ENCODE measurements around the gene CPEB3. TPM values are rescaled to one million over a fixed set of nuclear protein-coding genes. Genes with fewer than 3 reads are reported as not detected.

Gene CPEB3
- total and polyA plus RNA-seq, 10 donors, result 1.0 to 10.1 (median 7.3) TPM

- Histone ChIP-seq H3K36me3 (peaks cover 0 to 5% (median 0%) of the 10 kb centered on the region in 6 donors), H3K4me1 (peaks cover 17 to 78% (median 58%) of the 10 kb centered on the region in 6 donors), H3K27ac (peak overlapping the region; percentile 58 to 97 (median 90)), H3K27me3 (replicated peaks in 1 of 7) (no peaks in the 10 kb centered on the region), H3K4me3 (peak overlapping the region; percentile 57 to 92 (median 76)), H3K9me3 (no peaks in the 10 kb centered on the region)
- peak; percentile 90 for DNase-seq
- 1 to 4% (median 2%) methylated on average over 52 to 69 of the region's 69 CpGs for WGBS, 5 donors
- TF ChIP-seq POLR2AphosphoS5 (IDR thresholded peaks at IDR 0.05), result peak in 2 of 3 donors; percentile 51 to 57
- TF ChIP-seq POLR2A (IDR thresholded peaks at IDR 0.05), result no peak
- TF ChIP-seq CTCF (IDR thresholded peaks at IDR 0.05 in 8 of 11, conservative IDR thresholded peaks at IDR 0.05 in 3 of 11), result no peak
- intact Hi-C loops (cut with DNase I; ENCODE audit: low total_unique reads), result loop anchor here (10.0 kb wide), 1 partner anchor 55 kb away; the partner anchor contains the start of genes CPEB3 and MARCHF5
These were observed 51.1 kb downstream of the CPEB3 start for GRCh38 chr10:92239600-92240288.

- TF ChIP-seq POLR2A (IDR thresholded peaks at IDR 0.05), result no peak
- H3K9me3 ChIP-seq, result no peaks in the 10 kb centered on the region
- peak overlapping the region in 7 of 8 donors; percentile 87 to 97 (median 93) for H3K27ac ChIP-seq
- peaks cover 17 to 77% (median 58%) of the 10 kb centered on the region in 6 donors for H3K4me1 ChIP-seq
- H3K36me3 ChIP-seq, result peaks cover 0 to 11% (median 0%) of the 10 kb centered on the region in 6 donors
- H3K4me3 ChIP-seq, result peak overlapping the region; percentile 57 to 92 (median 76)
- WGBS, 5 donors, result 43 to 63% (median 58%) methylated on average over 24 to 27 of the region's 27 CpGs
- intact Hi-C loops (cut with DNase I; ENCODE audit: low total_unique reads), result loop anchor here (10.0 kb wide), 1 partner anchor 56 kb away; the partner anchor contains the start of genes CPEB3 and MARCHF5
- H3K27me3 ChIP-seq (replicated peaks in 1 of 7), result no peaks in the 10 kb centered on the region
- no peak for DNase-seq
These were observed 51.7 kb downstream of the CPEB3 start for GRCh38 chr10:92239151-92239599.

GRCh38 chr10:92238586-92239098, 52.2 kb downstream of the CPEB3 start:
- H3K27ac ChIP-seq, result peak overlapping the region in 5 of 8 donors; percentile 88 to 97 (median 93)
- H3K27me3 ChIP-seq (replicated peaks in 1 of 7), result no peaks in the 10 kb centered on the region
- H3K9me3 ChIP-seq, result no peaks in the 10 kb centered on the region
- no peak for DNase-seq
- intact Hi-C loops (cut with DNase I; ENCODE audit: low total_unique reads), result loop anchor here (10.0 kb wide), 1 partner anchor 56 kb away; the partner anchor contains the start of genes CPEB3 and MARCHF5
- H3K4me3 ChIP-seq, result peak overlapping the region; percentile 57 to 92 (median 76)
- no peak for TF ChIP-seq CTCF (IDR thresholded peaks at IDR 0.05 in 8 of 11, conservative IDR thresholded peaks at IDR 0.05 in 3 of 11)
- TF ChIP-seq POLR2AphosphoS5 (IDR thresholded peaks at IDR 0.05), result no peak
- TF ChIP-seq POLR2A (IDR thresholded peaks at IDR 0.05), result no peak
- peaks cover 17 to 73% (median 55%) of the 10 kb centered on the region in 6 donors for H3K4me1 ChIP-seq
- H3K36me3 ChIP-seq, result peaks cover 0 to 16% (median 0%) of the 10 kb centered on the region in 6 donors
- 56 to 72% (median 59%) methylated on average over 8 of the region's 8 CpGs for WGBS, 5 donors

GRCh38 chr10:92238054-92238585, 52.8 kb downstream of the CPEB3 start:
- DNase-seq, result no peak
- H3K36me3 ChIP-seq, result peaks cover 0 to 19% (median 0%) of the 10 kb centered on the region in 6 donors
- TF ChIP-seq POLR2AphosphoS5 (IDR thresholded peaks at IDR 0.05), result no peak
- no peak for TF ChIP-seq POLR2A (IDR thresholded peaks at IDR 0.05)
- no peak for TF ChIP-seq CTCF (IDR thresholded peaks at IDR 0.05 in 8 of 11, conservative IDR thresholded peaks at IDR 0.05 in 3 of 11)
- peak overlapping the region in 2 of 8 donors; percentile 88 to 97 for H3K27ac ChIP-seq
- intact Hi-C loops (cut with DNase I; ENCODE audit: low total_unique reads), result loop anchor here (10.0 kb wide), 1 partner anchor 57 kb away; the partner anchor contains the start of genes CPEB3 and MARCHF5
- WGBS, 5 donors, result 96 to 97% (median 96%) methylated on average over 3 of the region's 3 CpGs
- H3K27me3 ChIP-seq (replicated peaks in 1 of 7), result no peaks in the 10 kb centered on the region
- no peaks in the 10 kb centered on the region for H3K9me3 ChIP-seq
- H3K4me3 ChIP-seq, result peak overlapping the region in 5 of 8 donors; percentile 71 to 92 (median 77)
- H3K4me1 ChIP-seq, result peaks cover 17 to 73% (median 50%) of the 10 kb centered on the region in 6 donors
